HG02840 (cell line): ENCODE data around the gene MYBPH.

Experiments used
- ATAC-seq: cut with Tn5 transposase; IDR thresholded peaks from one replicate; pipeline ENCODE4 v1.9.1; 2021; ENCODE audit warnings: mild to moderate bottlenecking, moderate library complexity, moderate number of reproducible peaks; ENCODE audit not compliant: unreplicated experiment, low FRiP score

MYBPH gene

GRCh38 chr1:203175237-203175826, at the start of gene MYBPH:
Gene MYBPH (minus strand): TSS chr1:203175826. CDS start chr1:203175755, 71 bp downstream.
- ATAC-seq, result no peak

- ATAC-seq, result no peak
Measured at GRCh38 chr1:203225071-203225470, 49.4 kb upstream of the MYBPH start.

GRCh38 chr1:203223012-203223775, 47.6 kb upstream of the MYBPH start:
- ATAC-seq, result no peak

GRCh38 chr1:203219934-203220333, 44.3 kb upstream of the MYBPH start:
- no peak for ATAC-seq

- ATAC-seq, result no peak
Measured at GRCh38 chr1:203219171-203219570, 43.5 kb upstream of the MYBPH start.

- no peak for ATAC-seq
Measured at GRCh38 chr1:203217668-203218067, 42.0 kb upstream of the MYBPH start.

GRCh38 chr1:203217139-203217655, 41.6 kb upstream of the MYBPH start:
- ATAC-seq, result no peak

GRCh38 chr1:203216274-203217138, 40.9 kb upstream of the MYBPH start:
- no peak for ATAC-seq

- no peak for ATAC-seq
Measured at GRCh38 chr1:203215573-203215972, 39.9 kb upstream of the MYBPH start.

- ATAC-seq, result no peak
Measured at GRCh38 chr1:203214871-203215270, 39.2 kb upstream of the MYBPH start.

GRCh38 chr1:203213126-203213525, 37.5 kb upstream of the MYBPH start:
- ATAC-seq, result no peak

GRCh38 chr1:203211812-203212211, 36.2 kb upstream of the MYBPH start:
- ATAC-seq, result no peak

- ATAC-seq, result no peak
Measured at GRCh38 chr1:203210988-203211387, 35.4 kb upstream of the MYBPH start.

GRCh38 chr1:203210350-203210749, 34.7 kb upstream of the MYBPH start:
- ATAC-seq, result no peak

GRCh38 chr1:203208181-203208580, 32.6 kb upstream of the MYBPH start:
- no peak for ATAC-seq

- ATAC-seq, result no peak
Measured at GRCh38 chr1:203207751-203208150, 32.1 kb upstream of the MYBPH start.

- no peak for ATAC-seq
Measured at GRCh38 chr1:203206129-203206687, 30.6 kb upstream of the MYBPH start.

- ATAC-seq, result no peak
Measured at GRCh38 chr1:203204756-203205155, 29.1 kb upstream of the MYBPH start.

- ATAC-seq, result no peak
Measured at GRCh38 chr1:203202431-203203245, 27.0 kb upstream of the MYBPH start.
